Muscle of leg (tissue), 11 donors: ENCODE results near the gene DNAI2. TPM values are rescaled to one million over a fixed set of nuclear protein-coding genes. Genes with fewer than 3 reads are reported as not detected.

ENCODE experiments used
- DNase-seq: peaks from one replicate; pipeline ENCODE4 v3.0.0; 2013
- H3K27ac ChIP-seq: one replicate; pipeline ENCODE4 v1.5.1; 2013; ENCODE audit warnings: mild to moderate bottlenecking, low read length, control low read depth
- H3K27me3 ChIP-seq: one replicate; pipeline ENCODE4 v1.6.1; 2013; ENCODE audit warnings: low read length; ENCODE audit not compliant: control insufficient read depth, insufficient read depth
- H3K36me3 ChIP-seq: one replicate; pipeline ENCODE4 v1.6.1; 2013; ENCODE audit warnings: low read length; ENCODE audit not compliant: control insufficient read depth, insufficient read depth
- H3K4me1 ChIP-seq: one replicate; pipeline ENCODE4 v1.6.1; 2013; ENCODE audit warnings: low read length; ENCODE audit not compliant: control insufficient read depth, insufficient read depth
- H3K4me3 ChIP-seq: one replicate; pipeline ENCODE4 v1.5.1; 2013; ENCODE audit warnings: low read length, control low read depth
- H3K9me3 ChIP-seq: replicated peaks from 2 replicates; pipeline ENCODE4 v1.6.1; 2013; ENCODE audit warnings: low read depth, low read length; ENCODE audit not compliant: control insufficient read depth
- WGBS: methylation state at CpG from one replicate; pipeline ENCODE4 v1.1.5; 2013; ENCODE audit warnings: missing lambda C conversion rate; ENCODE audit not compliant: insufficient coverage; 5-methylcytosine and 5-hydroxymethylcytosine counted together
- polyA plus RNA-seq, 8 donors: library from polyadenylated mRNA; unstranded; fragments of 120-200 nt; gene quantifications; one replicate each; pipeline versions ENCODE4 v1.2.1 to v1.2.3, GENCODE V29; 2013; ENCODE audit warnings: inconsistent platforms in 1 of 8, low replicate concordance in 1 of 8; ENCODE audit not compliant: insufficient read length in 8 of 8, insufficient read depth in 1 of 8
- total RNA-seq: library from RNA; stranded (reverse); fragments of 120-200 nt; gene quantifications from one replicate; pipeline ENCODE4 v1.2.4, GENCODE V29; 2013

Gene DNAI2
- total and polyA plus RNA-seq, 9 donors, result 0.09 to 0.38 (median 0.17) TPM; not detected in 3

GRCh38 chr17:74335529-74336062, 61.6 kb downstream of the DNAI2 start:
- Histone ChIP-seq H3K27me3 (peaks cover 2% of the 10 kb centered on the region), H3K9me3 (peaks cover 4% of the 10 kb centered on the region), H3K4me1 (peaks cover 36% of the 10 kb centered on the region), H3K36me3 (no peaks in the 10 kb centered on the region), H3K27ac (no peak overlapping the region), H3K4me3 (no peak overlapping the region)
- whole genome bisulfite sequencing, result 63% methylated on average over 5 of the region's 5 CpGs
- no peak for DNase-seq

- WGBS, result 63% methylated on average over 4 of the region's 7 CpGs
- peaks cover 39% of the 10 kb centered on the region for H3K4me1 ChIP-seq
- no peak overlapping the region for H3K27ac ChIP-seq
- H3K36me3 ChIP-seq, result no peaks in the 10 kb centered on the region
- H3K27me3 ChIP-seq, result peaks cover 2% of the 10 kb centered on the region
- H3K4me3 ChIP-seq, result no peak overlapping the region
- no peak for DNase-seq
- peaks cover 4% of the 10 kb centered on the region for H3K9me3 ChIP-seq
These were observed 62.3 kb downstream of the DNAI2 start for GRCh38 chr17:74336307-74336706.

- peaks cover 2% of the 10 kb centered on the region for H3K27me3 ChIP-seq
- peaks cover 4% of the 10 kb centered on the region for H3K9me3 ChIP-seq
- peak; percentile 61 for DNase-seq
- peaks cover 29% of the 10 kb centered on the region for H3K4me1 ChIP-seq
- WGBS, result 32% methylated on average over 9 of the region's 12 CpGs
- no peak overlapping the region for H3K4me3 ChIP-seq
- peak overlapping the region; percentile 51 for H3K27ac ChIP-seq
- no peaks in the 10 kb centered on the region for H3K36me3 ChIP-seq
These were observed 63.9 kb downstream of the DNAI2 start for GRCh38 chr17:74337834-74338500.

GRCh38 chr17:74339537-74340195, 65.6 kb downstream of the DNAI2 start:
- Histone ChIP-seq H3K27ac (no peak overlapping the region), H3K4me3 (no peak overlapping the region), H3K27me3 (peaks cover 2% of the 10 kb centered on the region), H3K4me1 (peaks cover 30% of the 10 kb centered on the region), H3K9me3 (no peaks in the 10 kb centered on the region), H3K36me3 (no peaks in the 10 kb centered on the region)
- no peak for DNase-seq
- WGBS, result 81% methylated on average over 13 of the region's 19 CpGs

GRCh38 chr17:74340470-74341023, 66.5 kb downstream of the DNAI2 start:
- H3K36me3 ChIP-seq, result no peaks in the 10 kb centered on the region
- H3K4me1 ChIP-seq, result peaks cover 30% of the 10 kb centered on the region
- DNase-seq, result peak; percentile 33
- H3K27ac ChIP-seq, result no peak overlapping the region
- no peak overlapping the region for H3K4me3 ChIP-seq
- H3K9me3 ChIP-seq, result no peaks in the 10 kb centered on the region
- peaks cover 5% of the 10 kb centered on the region for H3K27me3 ChIP-seq
- WGBS, result 88% methylated on average over 3 of the region's 13 CpGs

- H3K27ac ChIP-seq, result no peak overlapping the region
- peaks cover 8% of the 10 kb centered on the region for H3K27me3 ChIP-seq
- 60% methylated on average over 6 of the region's 10 CpGs for WGBS
- no peak overlapping the region for H3K4me3 ChIP-seq
- peaks cover 30% of the 10 kb centered on the region for H3K4me1 ChIP-seq
- H3K9me3 ChIP-seq, result no peaks in the 10 kb centered on the region
- H3K36me3 ChIP-seq, result no peaks in the 10 kb centered on the region
- no peak for DNase-seq
These were observed 68.2 kb downstream of the DNAI2 start for GRCh38 chr17:74342224-74342623.

GRCh38 chr17:74343121-74343520, 69.1 kb downstream of the DNAI2 start:
- peaks cover 22% of the 10 kb centered on the region for H3K4me1 ChIP-seq
- no peaks in the 10 kb centered on the region for H3K36me3 ChIP-seq
- H3K27ac ChIP-seq, result no peak overlapping the region
- no peaks in the 10 kb centered on the region for H3K9me3 ChIP-seq
- H3K27me3 ChIP-seq, result peaks cover 14% of the 10 kb centered on the region
- DNase-seq, result no peak
- 95% methylated on average over 4 of the region's 8 CpGs for WGBS
- no peak overlapping the region for H3K4me3 ChIP-seq

GRCh38 chr17:74343526-74344284, 69.7 kb downstream of the DNAI2 start:
- no peaks in the 10 kb centered on the region for H3K9me3 ChIP-seq
- peaks cover 16% of the 10 kb centered on the region for H3K4me1 ChIP-seq
- no peak for DNase-seq
- WGBS, result 48% methylated on average over 6 of the region's 9 CpGs
- H3K27me3 ChIP-seq, result peaks cover 17% of the 10 kb centered on the region
- no peaks in the 10 kb centered on the region for H3K36me3 ChIP-seq
- no peak overlapping the region for H3K4me3 ChIP-seq
- no peak overlapping the region for H3K27ac ChIP-seq

GRCh38 chr17:74344658-74345057, 70.6 kb downstream of the DNAI2 start:
- no peak overlapping the region for H3K27ac ChIP-seq
- no peak for DNase-seq
- peaks cover 25% of the 10 kb centered on the region for H3K27me3 ChIP-seq
- no peaks in the 10 kb centered on the region for H3K9me3 ChIP-seq
- H3K36me3 ChIP-seq, result no peaks in the 10 kb centered on the region
- no peak overlapping the region for H3K4me3 ChIP-seq
- H3K4me1 ChIP-seq, result peaks cover 12% of the 10 kb centered on the region
- 72% methylated on average over 21 of the region's 21 CpGs for WGBS
